GM12891 (cell line): Measurements from ENCODE around the gene PPP3R2.

Experiments
- PAX5 ChIP-seq: IDR thresholded peaks from 2 replicates; pipeline ENCODE4 v1.6.1; 2011; ENCODE audit warnings: low read length, moderate library complexity, mild to moderate bottlenecking; ENCODE audit not compliant: insufficient read depth, severe bottlenecking
- POLR2A ChIP-seq: IDR thresholded peaks from 2 replicates; pipeline ENCODE4 v1.6.1; 2011; ENCODE audit warnings: low read depth, low read length, control low read depth
- POLR2AphosphoS5 ChIP-seq: IDR thresholded peaks from 2 replicates; pipeline ENCODE4 v1.6.1; 2011; ENCODE audit warnings: low read depth, low read length, control low read depth
- SPI1 ChIP-seq: IDR thresholded peaks from 2 replicates; pipeline ENCODE4 v1.6.1; 2011; ENCODE audit warnings: low read depth, low read length, control low read depth
- TAF1 ChIP-seq: IDR thresholded peaks from 2 replicates; pipeline ENCODE4 v1.6.1; 2011; ENCODE audit warnings: low read depth, low read length, control low read depth

DNA sequence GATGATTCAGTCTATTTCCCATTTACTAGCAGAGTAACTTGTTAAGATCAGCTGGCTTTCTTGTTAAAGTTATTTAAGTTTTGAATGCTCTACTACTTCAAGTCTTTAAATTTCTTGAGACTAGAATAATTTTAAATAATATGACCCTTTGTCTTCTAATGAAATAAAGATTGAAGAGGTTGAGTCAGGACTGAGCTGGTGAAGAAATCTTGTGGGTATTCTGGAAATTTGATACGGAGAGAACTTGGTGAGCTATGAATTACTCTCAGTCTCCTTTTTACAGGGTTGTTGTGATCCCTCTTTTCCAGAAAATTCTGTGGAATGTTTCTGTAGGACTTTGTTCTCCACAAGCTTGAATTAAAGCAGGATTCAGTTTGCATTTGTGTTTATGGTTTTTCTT is 31.8 kb downstream of the PPP3R2 start:
- no peak for TF ChIP-seq POLR2AphosphoS5
- no peak for TF ChIP-seq POLR2A
- no peak for TF ChIP-seq TAF1
- TF ChIP-seq PAX5 = no peak
- TF ChIP-seq SPI1 = no peak
